Loucy (cell line): Measurements from ENCODE around the gene ZMYND15.

ENCODE experiments used
- H2AFZ ChIP-seq: fragments of 200-600 bp; sonication (generic); 2 replicates; pipeline ENCODE4 v1.6.0; 2016; ENCODE audit warnings: antibody characterized with exemption, mild to moderate bottlenecking, low read length, moderate library complexity
- H3F3A ChIP-seq: fragments of 200-600 bp; 2 replicates; pipeline ENCODE4 v1.6.0; 2016; ENCODE audit warnings: antibody characterized with exemption, low read depth, mild to moderate bottlenecking
- H3K27me3 ChIP-seq: fragments of 200-600 bp; sonication (generic); 2 replicates; pipeline ENCODE4 v1.6.1; 2014; ENCODE audit warnings: low read length, mild to moderate bottlenecking; ENCODE audit not compliant: insufficient read depth, poor library complexity, severe bottlenecking
- H3K36me3 ChIP-seq: fragments of 200-600 bp; sonication (generic); 2 replicates; pipeline ENCODE4 v1.6.1; 2016; ENCODE audit warnings: low read length; ENCODE audit not compliant: insufficient read depth
- H3K4me1 ChIP-seq: fragments of 200-600 bp; sonication (generic); 2 replicates; pipeline ENCODE4 v1.5.1; 2014; ENCODE audit warnings: low read length, mild to moderate bottlenecking; ENCODE audit not compliant: insufficient read depth, poor library complexity, severe bottlenecking
- H3K4me2 ChIP-seq: fragments of 200-600 bp; sonication (generic); 2 replicates; pipeline ENCODE4 v1.6.0; 2014; ENCODE audit warnings: antibody characterized with exemption, low read length, low read depth, mild to moderate bottlenecking; ENCODE audit not compliant: poor library complexity, severe bottlenecking
- H3K4me3 ChIP-seq: fragments of 200-600 bp; sonication (generic); 2 replicates; pipeline ENCODE4 v1.5.1; 2014; ENCODE audit warnings: low read length, mild to moderate bottlenecking, mixed read lengths; ENCODE audit not compliant: poor library complexity, severe bottlenecking
- H3K79me2 ChIP-seq: fragments of 200-600 bp; sonication (generic); 2 replicates; pipeline ENCODE4 v1.6.1; 2014; ENCODE audit warnings: low read length; ENCODE audit not compliant: insufficient read depth
- H3K9ac ChIP-seq: fragments of 200-600 bp; sonication (generic); 2 replicates; pipeline ENCODE4 v1.6.0; 2014; ENCODE audit warnings: mild to moderate bottlenecking, low read depth, low read length, moderate library complexity; ENCODE audit not compliant: poor library complexity, severe bottlenecking
- H3K9me2 ChIP-seq: fragments of 200-600 bp; sonication (generic); replicated peaks from 2 replicates; pipeline ENCODE4 v1.6.1; 2016; ENCODE audit warnings: low read depth, low read length, mixed read lengths
- H3K9me3 ChIP-seq: fragments of 200-600 bp; sonication (generic); 2 replicates; pipeline ENCODE4 v1.6.1; 2014; ENCODE audit warnings: mild to moderate bottlenecking, antibody characterized with exemption, low read length, low read depth; ENCODE audit not compliant: insufficient read depth
- H4K20me1 ChIP-seq: fragments of 200-600 bp; sonication (generic); 2 replicates; pipeline ENCODE4 v1.6.0; 2014; ENCODE audit warnings: antibody characterized with exemption, low read length, mild to moderate bottlenecking; ENCODE audit not compliant: insufficient read depth, poor library complexity, severe bottlenecking
- EZH2phosphoT487 ChIP-seq: fragments of 200-600 bp; IDR thresholded peaks from 2 replicates; pipeline ENCODE4 v1.6.1; 2018; ENCODE audit warnings: antibody characterized with exemption, mild to moderate bottlenecking, moderate library complexity, borderline replicate concordance
- TF ChIP-seq, protein P1 (sequence below): fragments of 200-600 bp; sonication (generic); conservative IDR thresholded peaks from 2 replicates; pipeline ENCODE4 v1.5.1; 2014; ENCODE audit warnings: mild to moderate bottlenecking, antibody characterized with exemption, low read length

ZMYND15 gene

DNA sequence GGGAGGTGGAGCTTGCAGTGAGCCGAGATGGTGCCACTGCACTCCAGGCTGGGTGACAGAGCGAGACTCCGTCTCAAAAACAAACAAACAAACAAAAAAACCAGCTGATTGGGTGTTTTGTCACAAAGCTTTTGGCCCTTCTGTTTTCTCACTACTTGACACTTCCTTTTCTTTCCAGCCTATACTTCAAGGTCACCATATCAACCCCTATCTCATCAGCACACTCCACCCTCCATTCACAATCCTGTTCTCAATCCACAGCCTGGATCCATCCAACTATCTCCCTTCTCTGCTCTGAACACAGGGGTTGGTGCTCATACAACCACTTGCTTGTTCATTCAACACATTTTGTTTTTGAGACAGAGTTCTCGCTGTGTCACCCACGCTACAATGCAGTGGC lies 15.0 kb upstream of the ZMYND15 start:
- TF ChIP-seq, protein P1, sequence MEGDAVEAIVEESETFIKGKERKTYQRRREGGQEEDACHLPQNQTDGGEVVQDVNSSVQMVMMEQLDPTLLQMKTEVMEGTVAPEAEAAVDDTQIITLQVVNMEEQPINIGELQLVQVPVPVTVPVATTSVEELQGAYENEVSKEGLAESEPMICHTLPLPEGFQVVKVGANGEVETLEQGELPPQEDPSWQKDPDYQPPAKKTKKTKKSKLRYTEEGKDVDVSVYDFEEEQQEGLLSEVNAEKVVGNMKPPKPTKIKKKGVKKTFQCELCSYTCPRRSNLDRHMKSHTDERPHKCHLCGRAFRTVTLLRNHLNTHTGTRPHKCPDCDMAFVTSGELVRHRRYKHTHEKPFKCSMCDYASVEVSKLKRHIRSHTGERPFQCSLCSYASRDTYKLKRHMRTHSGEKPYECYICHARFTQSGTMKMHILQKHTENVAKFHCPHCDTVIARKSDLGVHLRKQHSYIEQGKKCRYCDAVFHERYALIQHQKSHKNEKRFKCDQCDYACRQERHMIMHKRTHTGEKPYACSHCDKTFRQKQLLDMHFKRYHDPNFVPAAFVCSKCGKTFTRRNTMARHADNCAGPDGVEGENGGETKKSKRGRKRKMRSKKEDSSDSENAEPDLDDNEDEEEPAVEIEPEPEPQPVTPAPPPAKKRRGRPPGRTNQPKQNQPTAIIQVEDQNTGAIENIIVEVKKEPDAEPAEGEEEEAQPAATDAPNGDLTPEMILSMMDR = no peak
- no peak for TF ChIP-seq EZH2phosphoT487
- no peak overlapping the region for H2AFZ ChIP-seq
- H3K79me2 ChIP-seq = no peaks in the 10 kb centered on the region
- no peaks in the 10 kb centered on the region for H3F3A ChIP-seq
- no peaks in the 10 kb centered on the region for H3K9me2 ChIP-seq
- H3K9me3 ChIP-seq = no peaks in the 10 kb centered on the region
- H4K20me1 ChIP-seq = no peaks in the 10 kb centered on the region
- no peaks in the 10 kb centered on the region for H3K4me1 ChIP-seq
- no peak overlapping the region for H3K4me3 ChIP-seq
- H3K9ac ChIP-seq = no peak overlapping the region
- H3K36me3 ChIP-seq = peaks cover 5% of the 10 kb centered on the region; the same call in 1 of the 2 replicates
- H3K4me2 ChIP-seq = no peak overlapping the region
- H3K27me3 ChIP-seq = no peaks in the 10 kb centered on the region

DNA sequence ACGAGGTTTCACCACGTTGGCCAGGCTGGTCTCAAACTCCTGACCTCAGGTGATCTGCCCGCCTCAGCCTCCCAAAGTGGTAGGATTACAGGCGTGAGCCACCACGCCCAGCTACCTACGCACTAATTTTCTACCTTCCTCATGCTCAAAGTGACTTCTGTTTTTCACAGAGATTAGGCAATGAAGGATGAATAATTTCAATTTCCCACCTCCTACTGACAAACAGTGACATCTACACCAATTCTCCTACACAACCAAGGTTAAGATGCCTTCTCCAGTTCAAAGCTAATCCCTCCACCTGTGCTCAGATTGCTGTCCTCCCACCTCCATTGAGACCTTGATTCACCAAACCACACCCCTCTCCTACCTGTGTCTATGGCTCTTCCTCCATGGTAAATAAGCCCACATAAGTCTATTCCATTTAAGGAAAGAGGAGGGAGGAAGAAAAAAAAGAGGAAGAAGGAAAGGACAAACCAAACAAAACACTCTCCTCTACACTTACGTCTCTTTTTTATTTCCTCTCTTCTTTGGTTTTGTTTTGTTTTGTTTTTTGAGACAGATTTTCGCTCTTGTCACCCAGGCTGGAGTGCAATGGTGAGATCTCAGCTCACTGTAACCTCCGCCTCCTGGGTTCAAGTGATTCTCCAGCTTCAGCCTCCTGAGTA lies 13.9 kb upstream of the ZMYND15 start:
- H3K36me3 ChIP-seq = no peaks in the 10 kb centered on the region
- H2AFZ ChIP-seq = no peak overlapping the region
- H3K9me3 ChIP-seq = no peaks in the 10 kb centered on the region
- H3K79me2 ChIP-seq = no peaks in the 10 kb centered on the region
- H3F3A ChIP-seq = no peaks in the 10 kb centered on the region
- H3K4me3 ChIP-seq = no peak overlapping the region
- H3K9me2 ChIP-seq = no peaks in the 10 kb centered on the region
- H3K4me1 ChIP-seq = peaks cover 5% of the 10 kb centered on the region
- H3K9ac ChIP-seq = no peak overlapping the region
- no peak overlapping the region for H3K4me2 ChIP-seq
- TF ChIP-seq EZH2phosphoT487 = no peak
- TF ChIP-seq, protein P1 = no peak
- H4K20me1 ChIP-seq = no peaks in the 10 kb centered on the region
- H3K27me3 ChIP-seq = no peaks in the 10 kb centered on the region

DNA sequence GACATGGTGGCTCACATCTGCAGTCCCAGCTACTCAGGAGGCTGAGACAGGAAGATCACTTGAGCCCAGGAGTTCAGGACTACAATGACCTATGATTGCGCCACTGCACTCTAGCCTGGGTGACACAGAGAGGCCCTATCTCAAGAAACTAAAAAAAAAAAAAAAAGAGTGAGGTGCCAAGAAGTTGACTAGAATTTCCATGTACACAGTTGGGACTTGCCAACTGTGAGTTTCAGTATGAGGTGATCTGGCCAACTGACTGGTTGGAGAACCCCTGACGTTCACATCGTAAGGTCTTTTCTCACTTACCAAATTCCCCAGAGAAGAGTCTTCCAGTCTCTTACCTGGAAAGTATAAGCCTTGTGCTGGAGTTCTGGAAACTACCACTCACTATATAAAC lies 11.5 kb upstream of the ZMYND15 start:
- H3K4me1 ChIP-seq = peaks cover 10% of the 10 kb centered on the region
- H3K4me2 ChIP-seq = no peak overlapping the region

More for the DNA sequence above, 11.5 kb upstream of the ZMYND15 start:
- Histone ChIP-seq H3K36me3 (no peaks in the 10 kb centered on the region), H3K4me3 (no peak overlapping the region), H3K27me3 (no peaks in the 10 kb centered on the region), H3F3A (no peaks in the 10 kb centered on the region), H2AFZ (no peak overlapping the region), H4K20me1 (no peaks in the 10 kb centered on the region), H3K9me3 (no peaks in the 10 kb centered on the region), H3K9me2 (no peaks in the 10 kb centered on the region), H3K9ac (no peak overlapping the region), H3K79me2 (no peaks in the 10 kb centered on the region)
- TF ChIP-seq, protein P1 = no peak
- no peak for TF ChIP-seq EZH2phosphoT487
